Islet of Langerhans (tissue), 1 donor: ENCODE results near the gene PRIM2.
"Not testable (repeated sequence)": the region's sequence is repeated elsewhere in the genome, so short reads cannot be mapped to it uniquely, and the experiment has no call there.

Experiments
- FAIRE-seq: peaks from one replicate; lab custom pipeline; 2011; peaks lifted over from hg19 to GRCh38; lab: Jason Lieb, UNC

The PRIM2 gene

GRCh38 chr6:57618959-57619358 is 301.5 kb downstream of the PRIM2 start:
- not testable (repeated sequence) for FAIRE-seq

- not testable (repeated sequence) for FAIRE-seq
Measured at GRCh38 chr6:57631773-57632172, 314.3 kb downstream of the PRIM2 start.

- not testable (repeated sequence) for FAIRE-seq
Measured at GRCh38 chr6:57658526-57658925, 341.1 kb downstream of the PRIM2 start.

- not testable (repeated sequence) for FAIRE-seq
Measured at GRCh38 chr6:57659794-57660193, 342.4 kb downstream of the PRIM2 start.

- not testable (repeated sequence) for FAIRE-seq
Measured at GRCh38 chr6:57660940-57661339, 343.5 kb downstream of the PRIM2 start.

GRCh38 chr6:57668108-57668507 is 350.7 kb downstream of the PRIM2 start:
- not testable (repeated sequence) for FAIRE-seq

- FAIRE-seq, result not testable (repeated sequence)
Measured at GRCh38 chr6:57671237-57671636, 353.8 kb downstream of the PRIM2 start.

- not testable (repeated sequence) for FAIRE-seq
Measured at GRCh38 chr6:57671937-57672627, 354.7 kb downstream of the PRIM2 start.

GRCh38 chr6:57673281-57673680 is 355.9 kb downstream of the PRIM2 start:
- not testable (repeated sequence) for FAIRE-seq

GRCh38 chr6:57675386-57675785 is 358.0 kb downstream of the PRIM2 start:
- FAIRE-seq, result not testable (repeated sequence)

GRCh38 chr6:57696382-57696781 is 379.0 kb downstream of the PRIM2 start:
- not testable (repeated sequence) for FAIRE-seq
